Loucy (cell line): ENCODE data around the gene CDCA4.

Experiments used
- H2AFZ ChIP-seq: fragments of 200-600 bp; sonication (generic); 2 replicates; pipeline ENCODE4 v1.6.0; 2016; ENCODE audit warnings: antibody characterized with exemption, mild to moderate bottlenecking, low read length, moderate library complexity
- H3F3A ChIP-seq: fragments of 200-600 bp; 2 replicates; pipeline ENCODE4 v1.6.0; 2016; ENCODE audit warnings: antibody characterized with exemption, low read depth, mild to moderate bottlenecking
- H3K27me3 ChIP-seq: fragments of 200-600 bp; sonication (generic); 2 replicates; pipeline ENCODE4 v1.6.1; 2014; ENCODE audit warnings: low read length, mild to moderate bottlenecking; ENCODE audit not compliant: insufficient read depth, poor library complexity, severe bottlenecking
- H3K36me3 ChIP-seq: fragments of 200-600 bp; sonication (generic); 2 replicates; pipeline ENCODE4 v1.6.1; 2016; ENCODE audit warnings: low read length; ENCODE audit not compliant: insufficient read depth
- H3K4me1 ChIP-seq: fragments of 200-600 bp; sonication (generic); 2 replicates; pipeline ENCODE4 v1.5.1; 2014; ENCODE audit warnings: low read length, mild to moderate bottlenecking; ENCODE audit not compliant: insufficient read depth, poor library complexity, severe bottlenecking
- H3K4me2 ChIP-seq: fragments of 200-600 bp; sonication (generic); 2 replicates; pipeline ENCODE4 v1.6.0; 2014; ENCODE audit warnings: antibody characterized with exemption, low read length, low read depth, mild to moderate bottlenecking; ENCODE audit not compliant: poor library complexity, severe bottlenecking
- H3K4me3 ChIP-seq: fragments of 200-600 bp; sonication (generic); 2 replicates; pipeline ENCODE4 v1.5.1; 2014; ENCODE audit warnings: low read length, mild to moderate bottlenecking, mixed read lengths; ENCODE audit not compliant: poor library complexity, severe bottlenecking
- H3K79me2 ChIP-seq: fragments of 200-600 bp; sonication (generic); 2 replicates; pipeline ENCODE4 v1.6.1; 2014; ENCODE audit warnings: low read length; ENCODE audit not compliant: insufficient read depth
- H3K9ac ChIP-seq: fragments of 200-600 bp; sonication (generic); 2 replicates; pipeline ENCODE4 v1.6.0; 2014; ENCODE audit warnings: mild to moderate bottlenecking, low read depth, low read length, moderate library complexity; ENCODE audit not compliant: poor library complexity, severe bottlenecking
- H3K9me2 ChIP-seq: fragments of 200-600 bp; sonication (generic); replicated peaks from 2 replicates; pipeline ENCODE4 v1.6.1; 2016; ENCODE audit warnings: low read depth, low read length, mixed read lengths
- H3K9me3 ChIP-seq: fragments of 200-600 bp; sonication (generic); 2 replicates; pipeline ENCODE4 v1.6.1; 2014; ENCODE audit warnings: mild to moderate bottlenecking, antibody characterized with exemption, low read length, low read depth; ENCODE audit not compliant: insufficient read depth
- H4K20me1 ChIP-seq: fragments of 200-600 bp; sonication (generic); 2 replicates; pipeline ENCODE4 v1.6.0; 2014; ENCODE audit warnings: antibody characterized with exemption, low read length, mild to moderate bottlenecking; ENCODE audit not compliant: insufficient read depth, poor library complexity, severe bottlenecking
- EZH2phosphoT487 ChIP-seq: fragments of 200-600 bp; IDR thresholded peaks from 2 replicates; pipeline ENCODE4 v1.6.1; 2018; ENCODE audit warnings: antibody characterized with exemption, mild to moderate bottlenecking, moderate library complexity, borderline replicate concordance
- TF ChIP-seq, protein P1 (sequence below): fragments of 200-600 bp; sonication (generic); conservative IDR thresholded peaks from 2 replicates; pipeline ENCODE4 v1.5.1; 2014; ENCODE audit warnings: mild to moderate bottlenecking, antibody characterized with exemption, low read length

The CDCA4 gene

GRCh38 chr14:105023791-105024480, 3.1 kb upstream of the CDCA4 start:
- H3K79me2 ChIP-seq = peaks cover 36% of the 10 kb centered on the region
- H3F3A ChIP-seq = no peaks in the 10 kb centered on the region
- H3K4me2 ChIP-seq = peak overlapping the region; percentile 1
- peaks cover 8% of the 10 kb centered on the region for H3K27me3 ChIP-seq
- H3K9me3 ChIP-seq = no peaks in the 10 kb centered on the region
- peaks cover 56% of the 10 kb centered on the region for H3K4me1 ChIP-seq
- no peaks in the 10 kb centered on the region for H3K36me3 ChIP-seq
- no peak overlapping the region for H3K4me3 ChIP-seq
- no peak overlapping the region for H2AFZ ChIP-seq
- no peaks in the 10 kb centered on the region for H3K9me2 ChIP-seq
- H3K9ac ChIP-seq = peak overlapping the region; percentile 18
- TF ChIP-seq, protein P1, sequence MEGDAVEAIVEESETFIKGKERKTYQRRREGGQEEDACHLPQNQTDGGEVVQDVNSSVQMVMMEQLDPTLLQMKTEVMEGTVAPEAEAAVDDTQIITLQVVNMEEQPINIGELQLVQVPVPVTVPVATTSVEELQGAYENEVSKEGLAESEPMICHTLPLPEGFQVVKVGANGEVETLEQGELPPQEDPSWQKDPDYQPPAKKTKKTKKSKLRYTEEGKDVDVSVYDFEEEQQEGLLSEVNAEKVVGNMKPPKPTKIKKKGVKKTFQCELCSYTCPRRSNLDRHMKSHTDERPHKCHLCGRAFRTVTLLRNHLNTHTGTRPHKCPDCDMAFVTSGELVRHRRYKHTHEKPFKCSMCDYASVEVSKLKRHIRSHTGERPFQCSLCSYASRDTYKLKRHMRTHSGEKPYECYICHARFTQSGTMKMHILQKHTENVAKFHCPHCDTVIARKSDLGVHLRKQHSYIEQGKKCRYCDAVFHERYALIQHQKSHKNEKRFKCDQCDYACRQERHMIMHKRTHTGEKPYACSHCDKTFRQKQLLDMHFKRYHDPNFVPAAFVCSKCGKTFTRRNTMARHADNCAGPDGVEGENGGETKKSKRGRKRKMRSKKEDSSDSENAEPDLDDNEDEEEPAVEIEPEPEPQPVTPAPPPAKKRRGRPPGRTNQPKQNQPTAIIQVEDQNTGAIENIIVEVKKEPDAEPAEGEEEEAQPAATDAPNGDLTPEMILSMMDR = no peak
- no peak for TF ChIP-seq EZH2phosphoT487
- H4K20me1 ChIP-seq = peaks cover 17% of the 10 kb centered on the region

DNA sequence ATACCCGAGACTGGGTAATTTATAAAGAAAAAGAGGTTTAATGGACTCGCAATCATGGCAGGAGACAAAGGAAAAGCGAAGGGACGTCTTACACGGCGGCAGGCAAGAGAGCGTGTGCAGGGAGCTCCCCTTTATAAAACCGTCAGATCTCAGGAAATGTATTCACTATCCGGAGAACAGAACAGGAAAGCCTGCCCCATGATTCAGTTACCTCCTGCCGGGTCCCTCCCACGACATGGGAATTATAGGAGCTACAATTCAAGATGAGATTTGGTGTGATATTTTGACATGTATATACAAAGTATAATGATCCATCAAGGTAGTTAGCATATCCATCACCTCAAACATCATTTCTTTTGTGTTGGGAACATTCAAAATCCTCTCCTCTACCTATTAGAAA, 2.3 kb upstream of the CDCA4 start:
- H3K4me1 ChIP-seq = peaks cover 61% of the 10 kb centered on the region
- H3F3A ChIP-seq = no peaks in the 10 kb centered on the region
- H3K4me2 ChIP-seq = no peak overlapping the region
- peaks cover 8% of the 10 kb centered on the region for H3K27me3 ChIP-seq
- H3K79me2 ChIP-seq = peaks cover 44% of the 10 kb centered on the region
- H3K9ac ChIP-seq = peak overlapping the region; percentile 18
- H3K4me3 ChIP-seq = no peak overlapping the region
- no peaks in the 10 kb centered on the region for H3K36me3 ChIP-seq
- no peaks in the 10 kb centered on the region for H3K9me2 ChIP-seq
- H3K9me3 ChIP-seq = no peaks in the 10 kb centered on the region
- no peak for TF ChIP-seq EZH2phosphoT487
- TF ChIP-seq, protein P1 = no peak
- no peak overlapping the region for H2AFZ ChIP-seq
- H4K20me1 ChIP-seq = peaks cover 23% of the 10 kb centered on the region

DNA sequence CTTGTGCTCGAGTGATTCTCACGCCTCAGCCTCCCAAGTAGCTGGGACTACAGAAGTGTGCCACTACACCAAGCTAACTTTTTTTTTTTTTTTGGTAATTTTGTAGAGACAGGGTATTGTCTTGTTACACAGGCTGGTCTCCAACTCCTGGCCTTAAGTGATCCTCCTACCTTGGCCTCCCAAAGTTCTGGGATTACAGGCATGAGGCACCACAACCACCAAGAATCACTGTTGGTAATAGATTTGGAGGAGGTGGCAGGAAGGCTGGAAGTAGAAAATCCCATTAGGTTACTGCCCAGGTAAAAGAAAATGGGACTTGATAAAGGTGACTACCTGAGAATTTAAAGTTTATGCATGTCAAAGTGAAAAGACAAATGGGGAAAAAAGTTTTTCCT, 1.4 kb upstream of the CDCA4 start:
- H2AFZ ChIP-seq = no peak overlapping the region
- H3K4me3 ChIP-seq = peak overlapping the region; percentile 94
- peaks cover 57% of the 10 kb centered on the region for H3K4me1 ChIP-seq
- H3K4me2 ChIP-seq = peak overlapping the region; percentile 96
- H3F3A ChIP-seq = no peaks in the 10 kb centered on the region
- peak overlapping the region; percentile 95 for H3K9ac ChIP-seq
- no peaks in the 10 kb centered on the region for H3K36me3 ChIP-seq
- no peaks in the 10 kb centered on the region for H3K9me2 ChIP-seq
- H3K9me3 ChIP-seq = no peaks in the 10 kb centered on the region
- peaks cover 30% of the 10 kb centered on the region for H4K20me1 ChIP-seq
- peaks cover 8% of the 10 kb centered on the region for H3K27me3 ChIP-seq
- TF ChIP-seq, protein P1 = no peak
- TF ChIP-seq EZH2phosphoT487 = no peak
- peaks cover 53% of the 10 kb centered on the region for H3K79me2 ChIP-seq
